Measurements from ENCODE around the gene DNAAF1. TPM values are rescaled to one million over a fixed set of nuclear protein-coding genes. Genes with fewer than 3 reads are reported as not detected.
A peak's percentile ranks its signal among the peaks of the same experiment; 100 is the strongest.

The DNAAF1 gene
- total RNA-seq, 4 donors from 2014 or later: under 0.01 TPM; not detected in 3

DNA sequence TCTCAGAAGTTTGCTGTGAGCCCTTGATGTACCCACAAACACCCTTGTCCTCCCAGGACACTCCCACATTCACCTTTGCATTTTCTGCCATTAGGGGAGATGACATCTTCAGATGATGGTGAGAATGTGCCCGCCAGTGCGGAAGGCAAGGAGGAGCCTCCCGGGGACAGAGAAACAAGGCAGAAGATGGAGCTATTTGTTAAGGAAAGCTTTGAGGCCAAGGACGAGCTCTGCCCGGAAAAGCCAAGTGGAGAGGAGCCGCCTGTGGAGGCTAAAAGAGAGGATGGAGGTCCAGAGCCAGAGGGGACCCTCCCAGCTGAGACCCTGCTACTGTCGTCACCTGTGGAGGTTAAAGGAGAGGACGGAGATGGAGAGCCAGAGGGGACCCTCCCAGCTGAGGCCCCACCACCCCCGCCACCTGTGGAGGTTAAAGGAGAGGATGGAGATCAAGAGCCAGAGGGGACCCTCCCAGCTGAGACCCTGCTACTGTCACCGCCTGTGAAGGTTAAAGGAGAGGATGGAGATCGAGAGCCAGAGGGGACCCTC, 24.7 kb downstream of the DNAAF1 start:
- no peak for DNase-seq
- no peaks in the 10 kb centered on the region for H3K9me3 ChIP-seq
- no peak overlapping the region for H3K27ac ChIP-seq
- no peaks in the 10 kb centered on the region for H3K36me3 ChIP-seq
- H3K4me3 ChIP-seq: no peak overlapping the region
- peaks cover 0 to 5% (median 0%) of the 10 kb centered on the region in 4 donors for H3K27me3 ChIP-seq
- 65 to 76% methylated on average over 9 to 10 of the region's 11 CpGs for WGBS, 2 donors
- intact Hi-C loops (cut with DNase I): no loop called here
- TF ChIP-seq POLR2A (IDR thresholded peaks at IDR 0.05): no peak
- no peak for TF ChIP-seq CTCF (IDR thresholded peaks at IDR 0.05)
- H3K4me1 ChIP-seq: peaks cover 0 to 3% (median 0%) of the 10 kb centered on the region in 3 donors

- Histone ChIP-seq H3K4me3 (no peak overlapping the region), H3K9me3 (no peaks in the 10 kb centered on the region), H3K4me1 (peaks cover 20 to 41% (median 28%) of the 10 kb centered on the region in 3 donors), H3K27ac (no peak overlapping the region), H3K27me3 (no peaks in the 10 kb centered on the region), H3K36me3 (peaks cover 4 to 16% (median 4%) of the 10 kb centered on the region in 3 donors)
- TF ChIP-seq POLR2A (IDR thresholded peaks at IDR 0.05): no peak
- no peak for TF ChIP-seq CTCF (IDR thresholded peaks at IDR 0.05)
- WGBS, 2 donors: 61 to 74% methylated on average over 7 to 11 of the region's 11 CpGs
- intact Hi-C loops (cut with DNase I): no loop called here
- no peak for DNase-seq
These were observed 29.3 kb downstream of the DNAAF1 start for GRCh38 chr16:84174396-84174795.

DNA sequence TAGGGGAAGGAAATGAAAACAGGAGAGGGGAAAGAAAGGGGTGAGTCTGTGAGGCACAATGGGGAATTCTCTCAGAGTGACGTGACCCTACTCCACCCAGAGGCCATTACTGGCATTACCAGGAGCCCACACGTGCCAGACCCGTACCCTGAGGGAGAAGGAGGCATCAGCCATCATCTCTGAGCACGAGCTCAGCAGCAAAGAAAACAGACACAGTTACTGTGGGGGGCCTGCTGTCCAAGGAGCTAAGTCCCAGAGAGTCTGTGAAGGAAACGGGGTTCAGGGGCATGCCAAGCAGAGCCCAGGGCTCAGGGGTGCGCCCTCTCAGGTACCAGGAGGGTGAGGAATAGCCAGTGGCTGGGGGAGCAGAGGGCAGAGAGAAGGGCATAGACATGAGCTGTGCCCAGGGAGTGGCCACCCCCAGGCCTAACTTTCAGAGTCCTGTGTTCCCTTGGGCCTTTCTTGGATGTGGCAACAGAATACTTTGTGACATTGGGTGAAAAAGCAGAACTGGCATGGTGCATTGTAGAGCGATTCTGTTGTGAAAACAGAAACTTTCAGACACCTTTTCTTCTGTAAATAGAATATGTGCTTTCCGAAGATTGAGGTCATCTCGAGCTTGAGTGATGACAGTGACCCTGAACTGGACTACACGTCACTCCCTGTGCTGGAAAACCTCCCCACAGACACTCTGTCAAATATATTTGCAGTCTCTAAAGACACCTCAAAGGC, 30.4 kb downstream of the DNAAF1 start:
- intact Hi-C loops (cut with DNase I): no loop called here
- no peaks in the 10 kb centered on the region for H3K27me3 ChIP-seq
- 29 to 41% methylated on average over 7 to 10 of the region's 10 CpGs for WGBS, 2 donors
- H3K36me3 ChIP-seq: peaks cover 11 to 27% (median 11%) of the 10 kb centered on the region in 3 donors
- TF ChIP-seq CTCF (IDR thresholded peaks at IDR 0.05) (peak; percentile 36 to 90 (median 74)), POLR2A (IDR thresholded peaks at IDR 0.05) (no peak)
- H3K27ac ChIP-seq: peak overlapping the region in 2 of 4 donors; percentile 14 to 85
- peaks cover 20 to 45% (median 28%) of the 10 kb centered on the region in 3 donors for H3K4me1 ChIP-seq
- no peak overlapping the region for H3K4me3 ChIP-seq
- no peaks in the 10 kb centered on the region for H3K9me3 ChIP-seq
- DNase-seq: no peak

DNA sequence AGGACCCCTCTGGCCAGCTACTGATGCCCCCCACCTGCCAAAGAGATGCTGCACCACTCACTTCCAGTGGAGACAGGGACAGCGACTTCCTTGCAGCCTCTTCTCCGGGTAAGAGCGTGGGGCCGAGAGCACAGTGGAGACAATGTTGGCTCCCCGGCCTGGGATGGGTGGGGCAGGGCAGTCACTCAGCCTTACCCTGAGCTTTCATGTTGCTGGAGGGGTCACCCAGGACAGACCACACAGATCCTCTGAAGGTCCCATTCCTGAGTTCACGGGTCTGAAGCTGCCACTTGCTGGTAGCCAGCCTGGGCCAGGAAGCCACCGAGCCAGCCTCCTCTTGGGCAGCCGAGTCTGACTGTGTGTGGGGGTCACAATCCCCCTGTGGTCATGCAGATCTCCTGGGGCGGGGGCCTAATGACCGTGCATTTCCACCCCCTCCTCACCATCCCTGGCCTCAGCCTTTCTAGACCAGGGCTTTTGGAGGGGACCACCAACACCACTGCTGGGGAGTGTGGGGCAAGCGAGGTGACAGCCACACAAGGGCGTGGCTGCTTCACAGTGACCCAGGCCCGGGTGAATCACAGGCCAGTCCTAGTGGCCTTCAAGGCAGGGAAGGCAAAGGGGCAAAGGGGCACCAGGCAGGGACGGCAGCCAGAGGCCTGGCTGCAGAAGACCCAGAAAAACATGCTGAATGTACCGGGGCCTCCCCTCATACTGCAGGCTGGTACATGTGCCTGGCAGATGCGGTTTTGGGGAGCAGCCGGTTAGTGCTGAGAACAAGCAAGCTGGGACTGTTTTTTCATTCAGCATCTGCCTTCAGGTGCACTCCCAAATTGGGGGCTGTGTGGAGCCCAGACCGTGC, 31.3 kb downstream of the DNAAF1 start:
- Histone ChIP-seq H3K4me1 (peaks cover 20 to 52% (median 28%) of the 10 kb centered on the region in 3 donors), H3K36me3 (peaks cover 19 to 36% (median 21%) of the 10 kb centered on the region in 3 donors), H3K27ac (peak overlapping the region; percentile 60 to 87 (median 78)), H3K9me3 (no peaks in the 10 kb centered on the region), H3K4me3 (peak overlapping the region in 1 of 4 donors; percentile 12), H3K27me3 (no peaks in the 10 kb centered on the region)
- DNase-seq: no peak
- intact Hi-C loops (cut with DNase I): no loop called here
- no peak for TF ChIP-seq CTCF (IDR thresholded peaks at IDR 0.05)
- TF ChIP-seq POLR2A (IDR thresholded peaks at IDR 0.05): no peak
- WGBS, 2 donors: 33 to 38% methylated on average over 3 to 11 of the region's 18 CpGs

All from esophagus squamous epithelium (tissue), 5 donors.